Left ventricle myocardium inferior (tissue), 1 donor: Measurements from ENCODE around the gene DONSON. TPM values are rescaled to one million over a fixed set of nuclear protein-coding genes. Genes with fewer than 3 reads are reported as not detected.

Experiments
- DNase-seq: peaks from one replicate; pipeline ENCODE4 v3.0.0-alpha.2; 2020
- H3K27ac ChIP-seq: fragments of 200-600 bp; replicated peaks from 2 replicates; pipeline ENCODE4 v1.8.0; 2021
- H3K27me3 ChIP-seq: fragments of 200-600 bp; 2 replicates; pipeline ENCODE4 v1.8.0; 2021; ENCODE audit warnings: low read depth
- H3K36me3 ChIP-seq: fragments of 200-600 bp; 2 replicates; pipeline ENCODE4 v1.8.0; 2021
- H3K4me1 ChIP-seq: fragments of 200-600 bp; 2 replicates; pipeline ENCODE4 v1.8.0; 2021
- H3K4me3 ChIP-seq: fragments of 200-600 bp; 2 replicates; pipeline ENCODE4 v1.8.0; 2021; ENCODE audit warnings: mild to moderate bottlenecking, moderate library complexity
- H3K9me3 ChIP-seq: fragments of 200-600 bp; replicated peaks from 2 replicates; pipeline ENCODE4 v1.8.0; 2021
- intact Hi-C: fragments of 100-400 bp; cut with micrococcal nuclease; formaldehyde crosslinking; loops from one replicate; pipeline ENCODE4 v1.11.0; 2022
- total RNA-seq: library from RNA; stranded (reverse); fragmentation: NEBNext Ultra II Directional; extraction: Animal tissue kit (Norgen Biotek cat#: 25700); gene quantifications from one replicate; pipeline ENCODE4 v1.2.1, GENCODE V29; 2021
- TF ChIP-seq, protein P1 (sequence below): fragments of 200-600 bp; IDR thresholded peaks from 2 replicates; pipeline ENCODE4 v1.8.0; 2021; ENCODE audit warnings: antibody characterized with exemption, mild to moderate bottlenecking, borderline replicate concordance
- donor health status: DM: no; HTN: yes; CAD: no; lungs with severe emphysema.

Gene DONSON
- total RNA-seq, 1 donor from 2014 or later = 6.9 TPM

DNA sequence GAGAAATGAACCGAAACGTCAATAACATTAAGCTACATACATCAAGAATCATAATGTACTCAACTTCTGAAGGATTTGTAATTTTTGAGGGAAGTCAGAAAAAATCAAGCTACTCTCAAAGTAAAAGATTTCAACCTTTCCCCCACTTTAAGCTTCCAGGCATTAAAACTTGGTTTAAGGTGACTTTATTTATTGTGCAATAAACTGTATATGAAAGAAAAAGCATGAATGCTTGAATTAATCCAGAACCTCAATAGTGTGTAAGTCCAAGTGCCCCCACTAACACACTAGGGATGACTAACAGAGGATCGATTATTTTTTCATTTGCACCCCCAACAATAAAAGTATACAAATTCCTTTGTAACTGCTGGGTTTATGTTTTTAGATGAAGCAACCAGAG is 57.5 kb downstream of the DONSON start:
- TF ChIP-seq, protein P1, sequence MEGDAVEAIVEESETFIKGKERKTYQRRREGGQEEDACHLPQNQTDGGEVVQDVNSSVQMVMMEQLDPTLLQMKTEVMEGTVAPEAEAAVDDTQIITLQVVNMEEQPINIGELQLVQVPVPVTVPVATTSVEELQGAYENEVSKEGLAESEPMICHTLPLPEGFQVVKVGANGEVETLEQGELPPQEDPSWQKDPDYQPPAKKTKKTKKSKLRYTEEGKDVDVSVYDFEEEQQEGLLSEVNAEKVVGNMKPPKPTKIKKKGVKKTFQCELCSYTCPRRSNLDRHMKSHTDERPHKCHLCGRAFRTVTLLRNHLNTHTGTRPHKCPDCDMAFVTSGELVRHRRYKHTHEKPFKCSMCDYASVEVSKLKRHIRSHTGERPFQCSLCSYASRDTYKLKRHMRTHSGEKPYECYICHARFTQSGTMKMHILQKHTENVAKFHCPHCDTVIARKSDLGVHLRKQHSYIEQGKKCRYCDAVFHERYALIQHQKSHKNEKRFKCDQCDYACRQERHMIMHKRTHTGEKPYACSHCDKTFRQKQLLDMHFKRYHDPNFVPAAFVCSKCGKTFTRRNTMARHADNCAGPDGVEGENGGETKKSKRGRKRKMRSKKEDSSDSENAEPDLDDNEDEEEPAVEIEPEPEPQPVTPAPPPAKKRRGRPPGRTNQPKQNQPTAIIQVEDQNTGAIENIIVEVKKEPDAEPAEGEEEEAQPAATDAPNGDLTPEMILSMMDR = no peak
- no peaks in the 10 kb centered on the region for H3K27me3 ChIP-seq
- intact Hi-C loops = no loop called here
- no peaks in the 10 kb centered on the region for H3K4me1 ChIP-seq
- no peak overlapping the region for H3K4me3 ChIP-seq
- H3K27ac ChIP-seq = no peak overlapping the region
- H3K9me3 ChIP-seq = no peaks in the 10 kb centered on the region
- DNase-seq = no peak
- H3K36me3 ChIP-seq = peaks cover 98% of the 10 kb centered on the region

Other genes with a start within 250 kb of the DONSON start
- gene IFNGR2, start 185.3 kb downstream of the DONSON start, total RNA-seq = 34.6 TPM
- gene TMEM50B, start 108.7 kb downstream of the DONSON start, total RNA-seq = 37.0 TPM
- gene DNAJC28, start 97.0 kb downstream of the DONSON start, total RNA-seq = 6.5 TPM
- 41.5 TPM for gene GART, start 46.6 kb downstream of the DONSON start, total RNA-seq
- 148 TPM for gene SON, start 45.6 kb downstream of the DONSON start, total RNA-seq
- 24.9 TPM for gene CRYZL1, start 53.1 kb upstream of the DONSON start, total RNA-seq
- gene ITSN1, start 53.8 kb upstream of the DONSON start, total RNA-seq = 41.9 TPM